HepG2 (cell line): ENCODE results near the gene KLHDC8B. TPM values are rescaled to one million over a fixed set of nuclear protein-coding genes. Genes with fewer than 3 reads are reported as not detected.

Experiments used
- ADNP ChIP-seq: sonication (generic); formaldehyde crosslinking; IDR thresholded peaks from 2 replicates; pipeline ENCODE4 v1.4.0; 2020; ENCODE audit warnings: missing genetic modification reagents
- ASH2L ChIP-seq: fragments of 300-600, 200-600 bp; sonication (generic); IDR thresholded peaks from 2 replicates; pipeline ENCODE4 v1.7.0; 2017; ENCODE audit warnings: low read depth, mild to moderate bottlenecking, moderate library complexity, mixed read lengths, low read length; ENCODE audit not compliant: insufficient read length
- ERF ChIP-seq: IDR thresholded peaks from 2 replicates; pipeline ENCODE4 v1.6.1; 2018; ENCODE audit warnings: missing biosample characterization, missing genetic modification reagents
- FOXP4 ChIP-seq: sonication (generic); formaldehyde crosslinking; IDR thresholded peaks from 2 replicates; pipeline ENCODE4 v1.4.0; 2020; ENCODE audit warnings: missing genetic modification reagents
- GPBP1L1 ChIP-seq: sonication (generic); formaldehyde crosslinking; IDR thresholded peaks from 2 replicates; pipeline ENCODE4 v1.5.0; 2020; ENCODE audit warnings: mild to moderate bottlenecking, missing genetic modification reagents
- HMGA1 ChIP-seq: sonication (generic); formaldehyde crosslinking; conservative IDR thresholded peaks from 2 replicates; pipeline ENCODE4 v1.4.0; 2020; ENCODE audit warnings: missing genetic modification reagents
- HNF4G ChIP-seq, 2 experiments: sonication (generic) in 1 of 2; formaldehyde crosslinking in 1 of 2; IDR thresholded peaks; 2 replicates each; pipeline versions ENCODE4 v1.4.0 to v1.6.1; 2011 to 2020; ENCODE audit warnings: borderline replicate concordance in 2 of 2, low read depth in 2 of 2, mild to moderate bottlenecking in 2 of 2, low read length in 1 of 2, missing genetic modification reagents in 1 of 2, moderate library complexity in 1 of 2
- MIER3 ChIP-seq: IDR thresholded peaks from 2 replicates; pipeline ENCODE4 v1.6.1; 2016; ENCODE audit warnings: missing compliant biosample characterization, borderline replicate concordance
- PHF21A ChIP-seq: sonication (generic); formaldehyde crosslinking; IDR thresholded peaks from 2 replicates; pipeline ENCODE4 v1.5.0; 2020; ENCODE audit warnings: mild to moderate bottlenecking, missing genetic modification reagents
- PLRG1 ChIP-seq: fragments of 450-650 bp; conservative IDR thresholded peaks from 2 replicates; pipeline ENCODE4 v1.6.1; 2016
- RORA ChIP-seq: sonication (generic); formaldehyde crosslinking; IDR thresholded peaks from 2 replicates; pipeline ENCODE4 v1.5.0; 2020; ENCODE audit warnings: mild to moderate bottlenecking, missing genetic modification reagents, moderate library complexity
- TEAD3 ChIP-seq: optimal IDR thresholded peaks from 2 replicates; pipeline ENCODE3; 2016; ENCODE audit warnings: borderline replicate concordance
- ZBTB25 ChIP-seq: IDR thresholded peaks from 2 replicates; pipeline ENCODE4 v1.6.1; 2018; ENCODE audit warnings: missing genetic modification reagents
- ZHX2 ChIP-seq, 2 experiments: sonication (generic) in 1 of 2; formaldehyde crosslinking in 1 of 2; IDR thresholded peaks; 2 replicates each; pipeline versions ENCODE4 v1.6.1 to v1.9.0; 2014 to 2022; ENCODE audit warnings: antibody characterized with exemption in 1 of 2, borderline replicate concordance in 1 of 2, inconsistent platforms in 1 of 2, low read depth in 1 of 2, missing genetic modification reagents in 1 of 2
- ZNF354B ChIP-seq: sonication (generic); formaldehyde crosslinking; IDR thresholded peaks from 2 replicates; pipeline ENCODE4 v1.8.0; 2022; ENCODE audit warnings: mild to moderate bottlenecking, missing genetic modification reagents
- ZNF484 ChIP-seq: sonication (generic); formaldehyde crosslinking; IDR thresholded peaks from 2 replicates; pipeline ENCODE4 v1.5.1; 2020; ENCODE audit warnings: mild to moderate bottlenecking, low read depth, missing genetic modification reagents, borderline replicate concordance
- ZNF580 ChIP-seq: IDR thresholded peaks from 2 replicates; pipeline ENCODE4 v1.6.1; 2016; ENCODE audit warnings: low read depth, borderline replicate concordance
- polyA plus RNA-seq, 8 experiments: library from polyadenylated mRNA; depleted of rRNA in 3 of 8; stranded (reverse) in 7 of 8; unstranded in 1 of 8; fragments of >200 nt; fragmentation: Illumina TruSeq in 4 of 8; extraction: Trizol in 4 of 8; gene quantifications; 2 replicates each; pipeline versions ENCODE4 v1.2.1 to v1.2.3, GENCODE V29; 2011 to 2016; ENCODE audit warnings: low read depth in 4 of 8, missing spikeins in 1 of 8, mixed read lengths in 1 of 8; ENCODE audit not compliant: insufficient read depth in 1 of 8
- total RNA-seq, 5 experiments: library from RNA; depleted of rRNA; stranded (reverse); fragments of >200 nt; fragmentation: Illumina TruSeq; extraction: Trizol; gene quantifications; 2 replicates each; pipeline ENCODE4 v1.2.3, GENCODE V29; 2016; ENCODE audit warnings: low read depth in 1 of 5

The KLHDC8B gene
- total and polyA plus RNA-seq, 2 of the 13 experiments (the other 11 are each of a cell fraction or from before 2014, with no cell fraction given), result 17.2 to 17.8 TPM

GRCh38 chr3:49132437-49133225, 38.8 kb upstream of the KLHDC8B start, which contains the start of gene LAMB2 (continued):
- TF ChIP-seq ZHX2 (IDR thresholded peaks at IDR 0.05; ENCODE audit: low read depth), result no peak
- no peak for TF ChIP-seq ZHX2 (CRISPR knock-in tag; IDR thresholded peaks at IDR 0.05; ENCODE audit: borderline replicate concordance)
- no peak for TF ChIP-seq HMGA1 (CRISPR knock-in tag)
- TF ChIP-seq ZNF484 (CRISPR knock-in tag), result no peak
- TF ChIP-seq ZNF354B (CRISPR knock-in tag), result 0 out of 2 replicates have a peak, but pooled peaks have one; percentile 47
- TF ChIP-seq ZNF580 (CRISPR knock-in tag), result peak; percentile 63; the same call in 1 of the 2 replicates
- TF ChIP-seq GPBP1L1, result no peak
- no peak for TF ChIP-seq ADNP (CRISPR knock-in tag)
- peak; percentile 56; the same call in 1 of the 2 replicates for TF ChIP-seq ZBTB25
- TF ChIP-seq PHF21A (CRISPR knock-in tag), result peak; percentile 60; the same call in 1 of the 2 replicates
- peak; percentile 45; the same call in 1 of the 2 replicates for TF ChIP-seq FOXP4 (CRISPR knock-in tag)
- TF ChIP-seq RORA, result no peak
- peak; percentile 55 for TF ChIP-seq TEAD3 (CRISPR knock-in tag)
- no peak for TF ChIP-seq PLRG1
- peak; percentile 72 for TF ChIP-seq ASH2L
- peak; percentile 60; the same call in 1 of the 2 replicates for TF ChIP-seq ERF (CRISPR knock-in tag)
- TF ChIP-seq MIER3 (CRISPR knock-in tag), result peak; percentile 34; the same call in 1 of the 2 replicates
- TF ChIP-seq HNF4G (IDR thresholded peaks at IDR 0.05; ENCODE audit: borderline replicate concordance, low read depth, low read length), result peak; percentile 33; the same call in 1 of the 2 replicates
- TF ChIP-seq HNF4G (CRISPR knock-in tag; IDR thresholded peaks at IDR 0.05; ENCODE audit: borderline replicate concordance, low read depth), result no peak
